22Rv1 (cell line): ENCODE results near the gene MIP.
"Not testable (repeated sequence)": the region's sequence is repeated elsewhere in the genome, so short reads cannot be mapped to it uniquely, and the experiment has no call there.

Source experiments
- CTCF ChIP-seq: fragments of 450-650 bp; IDR thresholded peaks from 2 replicates; pipeline ENCODE4 v1.5.1; 2017; ENCODE audit warnings: mild to moderate bottlenecking
- ZFX ChIP-seq: fragments of 450-650 bp; IDR thresholded peaks from 2 replicates; pipeline ENCODE4 v1.6.1; 2017; ENCODE audit warnings: antibody characterized with exemption, borderline replicate concordance

- not testable (repeated sequence) for TF ChIP-seq CTCF, ZFX
Observed at GRCh38 chr12:56443208-56443607, 11.2 kb downstream of the MIP start.
